RWPE2 (cell line): ENCODE measurements around the gene CYBRD1.

Experiments
- ATAC-seq: fragments of 200-7000 bp; cut with Tn5 transposase; 3 replicates; pipeline ENCODE4 v1.9.1; 2021; ENCODE audit warnings: low read depth
- DNase-seq: peaks from one replicate; pipeline ENCODE4 v3.0.0-alpha.2; 2020; ENCODE audit warnings: low spot score
- H3K27ac ChIP-seq: fragments of 450-650 bp; 2 replicates; pipeline ENCODE4 v1.5.1; 2017; ENCODE audit warnings: mild to moderate bottlenecking; ENCODE audit not compliant: poor library complexity, severe bottlenecking
- H3K27me3 ChIP-seq: fragments of 250-450 bp; sonication (Bioruptor Pico); 2 replicates; pipeline ENCODE4 v1.5.1; 2021; ENCODE audit warnings: mild to moderate bottlenecking, moderate library complexity; ENCODE audit not compliant: insufficient read depth, poor library complexity, severe bottlenecking
- H3K36me3 ChIP-seq: fragments of 250-450 bp; sonication (Bioruptor Pico); 2 replicates; pipeline ENCODE4 v1.5.1; 2020; ENCODE audit warnings: low read depth, mild to moderate bottlenecking, moderate library complexity
- H3K4me1 ChIP-seq: fragments of 250-450 bp; sonication (Bioruptor Pico); 2 replicates; pipeline ENCODE4 v1.5.1; 2021; ENCODE audit warnings: mild to moderate bottlenecking, moderate library complexity; ENCODE audit not compliant: insufficient read depth, poor library complexity, severe bottlenecking
- H3K4me3 ChIP-seq: fragments of 250-450 bp; sonication (Bioruptor Pico); 2 replicates; pipeline ENCODE4 v1.5.1; 2021; ENCODE audit warnings: mild to moderate bottlenecking, moderate library complexity; ENCODE audit not compliant: severe bottlenecking
- H3K9me3 ChIP-seq: fragments of 250-450 bp; sonication (Bioruptor Pico); 2 replicates; pipeline ENCODE4 v1.5.1; 2021; ENCODE audit warnings: mild to moderate bottlenecking, moderate library complexity; ENCODE audit not compliant: severe bottlenecking
- CTCF ChIP-seq: fragments of 450-650 bp; IDR thresholded peaks from one replicate; pipeline ENCODE4 v1.5.1; 2017; ENCODE audit warnings: mild to moderate bottlenecking, moderate library complexity; ENCODE audit not compliant: poor library complexity, severe bottlenecking

The CYBRD1 gene

GRCh38 chr2:171505374-171505773 lies 16.9 kb upstream of the CYBRD1 start:
- no peak for TF ChIP-seq CTCF
- no peak for DNase-seq
- H3K4me3 ChIP-seq: no peak overlapping the region
- ATAC-seq: no peak
- H3K27me3 ChIP-seq: no peaks in the 10 kb centered on the region
- no peaks in the 10 kb centered on the region for H3K9me3 ChIP-seq
- H3K4me1 ChIP-seq: no peaks in the 10 kb centered on the region
- no peak overlapping the region for H3K27ac ChIP-seq
- H3K36me3 ChIP-seq: no peaks in the 10 kb centered on the region

GRCh38 chr2:171509945-171510731 lies 12.1 kb upstream of the CYBRD1 start:
- Histone ChIP-seq H3K36me3 (no peaks in the 10 kb centered on the region), H3K4me3 (no peak overlapping the region), H3K4me1 (no peaks in the 10 kb centered on the region), H3K27ac (no peak overlapping the region), H3K27me3 (no peaks in the 10 kb centered on the region), H3K9me3 (no peaks in the 10 kb centered on the region)
- DNase-seq (no peak), ATAC-seq (no peak)
- no peak for TF ChIP-seq CTCF

- DNase-seq (no peak), ATAC-seq (no peak)
- no peaks in the 10 kb centered on the region for H3K9me3 ChIP-seq
- peaks cover 8% of the 10 kb centered on the region for H3K4me1 ChIP-seq
- no peak overlapping the region for H3K4me3 ChIP-seq
- no peak overlapping the region for H3K27ac ChIP-seq
- TF ChIP-seq CTCF: no peak
- H3K27me3 ChIP-seq: no peaks in the 10 kb centered on the region
- no peaks in the 10 kb centered on the region for H3K36me3 ChIP-seq
These were observed 10.3 kb upstream of the CYBRD1 start for GRCh38 chr2:171512014-171512413.

GRCh38 chr2:171512683-171513195 lies 9.5 kb upstream of the CYBRD1 start:
- Histone ChIP-seq H3K27me3 (no peaks in the 10 kb centered on the region), H3K36me3 (no peaks in the 10 kb centered on the region), H3K4me1 (peaks cover 8% of the 10 kb centered on the region), H3K4me3 (no peak overlapping the region), H3K27ac (no peak overlapping the region), H3K9me3 (no peaks in the 10 kb centered on the region)
- TF ChIP-seq CTCF: no peak
- DNase-seq (no peak), ATAC-seq (no peak)

- peaks cover 8% of the 10 kb centered on the region for H3K4me1 ChIP-seq
- no peak overlapping the region for H3K27ac ChIP-seq
- H3K36me3 ChIP-seq: no peaks in the 10 kb centered on the region
- DNase-seq (no peak), ATAC-seq (no peak)
- H3K9me3 ChIP-seq: no peaks in the 10 kb centered on the region
- TF ChIP-seq CTCF: no peak
- H3K27me3 ChIP-seq: no peaks in the 10 kb centered on the region
- H3K4me3 ChIP-seq: no peak overlapping the region
These were observed 8.5 kb upstream of the CYBRD1 start for GRCh38 chr2:171513719-171514160.
